H9 (cell line): ENCODE data around the gene SMIM41. TPM values are rescaled to one million over a fixed set of nuclear protein-coding genes. Genes with fewer than 3 reads are reported as not detected.

ENCODE experiments used
- DNase-seq: peaks from one replicate; pipeline ENCODE4 v3.0.0-alpha.2; 2017
- H2AFZ ChIP-seq: one replicate; pipeline ENCODE4 v1.6.1; 2013; ENCODE audit warnings: mild to moderate bottlenecking, low read length, control low read depth, moderate library complexity
- H2AK5ac ChIP-seq: 2 replicates; pipeline ENCODE4 v1.6.1; 2013; ENCODE audit warnings: low read length, control low read depth, mixed read lengths; ENCODE audit not compliant: insufficient read length
- H2BK120ac ChIP-seq: one replicate; pipeline ENCODE4 v1.6.1; 2013; ENCODE audit warnings: low read depth, mild to moderate bottlenecking, low read length, control low read depth, inconsistent platforms; ENCODE audit not compliant: poor library complexity, severe bottlenecking
- H2BK12ac ChIP-seq: 2 replicates; pipeline ENCODE4 v1.6.1; 2013; ENCODE audit warnings: low read length, control low read depth, mixed read lengths, low read depth; ENCODE audit not compliant: insufficient read length
- H2BK15ac ChIP-seq: 2 replicates; pipeline ENCODE4 v1.6.1; 2013; ENCODE audit warnings: low read depth, low read length, control low read depth
- H2BK20ac ChIP-seq: one replicate; pipeline ENCODE4 v1.6.1; 2013; ENCODE audit warnings: low read depth, mild to moderate bottlenecking, low read length, control low read depth, inconsistent platforms; ENCODE audit not compliant: poor library complexity, severe bottlenecking
- H2BK5ac ChIP-seq: 2 replicates; pipeline ENCODE4 v1.6.1; 2013; ENCODE audit warnings: low read length, control low read depth, mixed read lengths; ENCODE audit not compliant: insufficient read length
- H3K14ac ChIP-seq: 2 replicates; pipeline ENCODE4 v1.6.1; 2013; ENCODE audit warnings: low read length, control low read depth; ENCODE audit not compliant: insufficient read depth
- H3K18ac ChIP-seq: 2 replicates; pipeline ENCODE4 v1.6.1; 2013; ENCODE audit warnings: low read depth, mild to moderate bottlenecking, mixed read lengths, low read length, control low read depth; ENCODE audit not compliant: insufficient read length
- H3K23ac ChIP-seq: 2 replicates; pipeline ENCODE4 v1.6.1; 2013; ENCODE audit warnings: low read length, control low read depth, mixed read lengths, low read depth; ENCODE audit not compliant: insufficient read length
- H3K23me2 ChIP-seq: 2 replicates; pipeline ENCODE4 v1.6.1; 2013; ENCODE audit warnings: low read depth, mild to moderate bottlenecking, mixed read lengths, low read length, control low read depth; ENCODE audit not compliant: insufficient read length, poor library complexity, severe bottlenecking
- H3K27ac ChIP-seq: 2 replicates; pipeline ENCODE4 v1.5.1; 2013; ENCODE audit warnings: low read length, control low read depth, mixed read lengths, low read depth; ENCODE audit not compliant: insufficient read length
- H3K27me3 ChIP-seq: 2 replicates; pipeline ENCODE4 v1.6.1; 2013; ENCODE audit warnings: low read length, control low read depth, inconsistent platforms; ENCODE audit not compliant: insufficient read depth
- H3K4ac ChIP-seq: 2 replicates; pipeline ENCODE4 v1.6.1; 2013; ENCODE audit warnings: low read depth, mild to moderate bottlenecking, control low read depth, inconsistent platforms, low read length, moderate library complexity
- H3K4me1 ChIP-seq: 2 replicates; pipeline ENCODE4 v1.6.1; 2013; ENCODE audit warnings: low read length, control low read depth, inconsistent platforms; ENCODE audit not compliant: insufficient read depth
- H3K4me2 ChIP-seq: 2 replicates; pipeline ENCODE4 v1.6.1; 2013; ENCODE audit warnings: low read length, control low read depth, mixed read lengths; ENCODE audit not compliant: insufficient read length, insufficient read depth
- H3K56ac ChIP-seq: 2 replicates; pipeline ENCODE4 v1.6.1; 2013; ENCODE audit warnings: low read depth, mild to moderate bottlenecking, mixed read lengths, low read length, control low read depth; ENCODE audit not compliant: insufficient read length
- H3K79me1 ChIP-seq: 2 replicates; pipeline ENCODE4 v1.6.1; 2013; ENCODE audit warnings: low read depth, mild to moderate bottlenecking, moderate library complexity, low read length, control low read depth, inconsistent platforms; ENCODE audit not compliant: insufficient read depth, poor library complexity, severe bottlenecking
- H3K79me2 ChIP-seq: 2 replicates; pipeline ENCODE4 v1.6.1; 2013; ENCODE audit warnings: low read length, control low read depth, inconsistent platforms; ENCODE audit not compliant: insufficient read depth
- H3K9ac ChIP-seq: 2 replicates; pipeline ENCODE4 v1.6.1; 2013; ENCODE audit warnings: low read length, control low read depth, mixed read lengths; ENCODE audit not compliant: insufficient read length; ENCODE audit errors: extremely low read depth
- H3K9me3 ChIP-seq: one replicate; pipeline ENCODE4 v1.6.1; 2013; ENCODE audit warnings: low read depth, low read length, inconsistent platforms; ENCODE audit not compliant: control insufficient read depth
- H3T11ph ChIP-seq: one replicate; pipeline ENCODE4 v1.6.1; 2013; ENCODE audit warnings: mild to moderate bottlenecking, low read length, control low read depth, inconsistent platforms
- H4K20me1 ChIP-seq: one replicate; pipeline ENCODE4 v1.6.1; 2013; ENCODE audit not compliant: control insufficient read depth, insufficient read length, insufficient read depth
- H4K5ac ChIP-seq: 2 replicates; pipeline ENCODE4 v1.6.1; 2013; ENCODE audit warnings: low read depth, mild to moderate bottlenecking, mixed read lengths, low read length, control low read depth; ENCODE audit not compliant: insufficient read length
- H4K8ac ChIP-seq: replicated peaks from 2 replicates; pipeline ENCODE4 v1.6.1; 2013; ENCODE audit warnings: low read length, control low read depth, mixed read lengths, low read depth; ENCODE audit not compliant: insufficient read length
- H4K91ac ChIP-seq: 2 replicates; pipeline ENCODE4 v1.6.1; 2013; ENCODE audit warnings: low read depth, mild to moderate bottlenecking, moderate library complexity, mixed read lengths, low read length, control low read depth; ENCODE audit not compliant: insufficient read length
- H3K27ac Mint-ChIP-seq, 3 experiments: 2 replicates in 2 of 3; 3 replicates in 1 of 3; pipeline ENCODE4 v1.8.0; 2020 to 2021; ENCODE audit warnings: mixed read lengths in 3 of 3, mild to moderate bottlenecking in 1 of 3, moderate library complexity in 1 of 3
- H3K27me3 Mint-ChIP-seq: 2 replicates; pipeline ENCODE4 v1.8.0; 2021; ENCODE audit warnings: low read depth, mild to moderate bottlenecking, moderate library complexity, mixed read lengths
- H3K36me3 Mint-ChIP-seq, 3 experiments: 2 replicates in 2 of 3; 3 replicates in 1 of 3; pipeline ENCODE4 v1.8.0; 2020 to 2021; ENCODE audit warnings: low read depth in 3 of 3, mixed read lengths in 3 of 3; ENCODE audit not compliant: insufficient read depth in 1 of 3
- H3K4me1 Mint-ChIP-seq, 2 experiments: 2 replicates each; pipeline ENCODE4 v1.8.0; 2020; ENCODE audit warnings: mixed read lengths in 2 of 2
- H3K4me3 Mint-ChIP-seq, 2 experiments: 2 replicates in 1 of 2; 3 replicates in 1 of 2; pipeline ENCODE4 v1.8.0; 2020 to 2021; ENCODE audit warnings: mild to moderate bottlenecking in 2 of 2, mixed read lengths in 2 of 2, moderate library complexity in 1 of 2
- H3K9me3 Mint-ChIP-seq, 2 experiments: 2 replicates in 1 of 2; 3 replicates in 1 of 2; pipeline ENCODE4 v1.8.0; 2020; ENCODE audit warnings: mild to moderate bottlenecking in 2 of 2, mixed read lengths in 2 of 2, moderate library complexity in 1 of 2
- WGBS: extraction: QIAGEN DNeasy Blood & Tissue Kit; methylation state at CpG from one replicate; pipeline ENCODE4 v1.1.7; 2013; ENCODE audit warnings: missing lambda C conversion rate, low lambda C conversion rate, mixed read lengths; ENCODE audit not compliant: insufficient read length; ENCODE audit errors: extremely low coverage; 5-methylcytosine and 5-hydroxymethylcytosine counted together
- total RNA-seq: library from RNA; stranded (reverse); gene quantifications from 2 replicates; pipeline ENCODE4 v1.2.1, GENCODE V29; 2021
- TF ChIP-seq, protein P1 (sequence below): fragments of 200-600 bp; sonication (generic); conservative IDR thresholded peaks from 3 replicates; pipeline ENCODE4 v1.8.0; 2021; ENCODE audit warnings: antibody characterized with exemption, mild to moderate bottlenecking

Gene SMIM41
- total RNA-seq, 1 experiment from 2014 or later, result not detected

DNA sequence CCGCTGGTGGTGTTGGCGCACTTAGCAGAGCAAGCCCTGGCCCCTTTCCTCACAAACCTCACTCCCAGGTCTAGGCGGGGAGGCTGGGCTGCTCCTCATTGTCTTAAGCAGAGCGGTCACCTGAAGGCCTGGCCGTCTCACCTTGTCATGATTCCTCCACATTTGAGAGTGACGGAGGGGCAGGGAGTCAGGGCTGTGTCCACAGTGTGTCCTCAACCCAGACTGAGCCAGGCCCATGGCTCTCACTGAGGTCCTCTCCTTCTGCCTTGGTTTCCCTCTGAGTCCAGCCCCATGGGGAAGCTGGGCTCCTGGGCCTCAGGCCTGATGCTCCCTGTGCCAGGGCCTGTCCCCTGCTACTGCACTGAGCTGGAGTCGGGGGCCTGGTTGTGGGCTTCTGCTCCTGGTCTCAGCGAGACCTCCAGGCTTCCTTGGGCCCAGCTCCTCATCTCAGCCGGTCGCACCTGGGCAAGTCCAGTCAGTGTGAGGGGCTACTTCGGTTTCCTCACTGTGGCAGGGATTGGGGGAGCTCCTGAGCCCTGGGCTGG is 67.4 kb downstream of the SMIM41 start:
- H3K56ac ChIP-seq, result no peak overlapping the region
- H3K4me1 Mint-ChIP-seq, result peaks cover 22 to 47% of the 10 kb centered on the region in 2 experiments
- H3K36me3 Mint-ChIP-seq, result no peaks in the 10 kb centered on the region
- H3K18ac ChIP-seq, result peak overlapping the region; percentile 2
- DNase-seq, result peak; percentile 32
- no peaks in the 10 kb centered on the region for H3K79me1 ChIP-seq
- H3K9ac ChIP-seq, result no peak overlapping the region
- no peak overlapping the region for H2BK5ac ChIP-seq
- no peak overlapping the region for H4K8ac ChIP-seq
- WGBS, result no CpG with 5 or more reads among the region's 11 CpGs
- no peaks in the 10 kb centered on the region; a peak in 1 of 5 replicates for H3K9me3 Mint-ChIP-seq
- no peaks in the 10 kb centered on the region for H3K27me3 Mint-ChIP-seq
- no peak overlapping the region for H2BK20ac ChIP-seq
- no peak overlapping the region; the same call in 1 of the 2 replicates for H3K14ac ChIP-seq
- no peak overlapping the region for H2BK12ac ChIP-seq
- H2BK120ac ChIP-seq, result no peak overlapping the region
- H3K27ac Mint-ChIP-seq, result no peak overlapping the region; a peak in 1 of 7 replicates
- no peaks in the 10 kb centered on the region for H4K20me1 ChIP-seq
- no peaks in the 10 kb centered on the region for H3K27me3 ChIP-seq
- H3K23ac ChIP-seq, result no peak overlapping the region
- H3T11ph ChIP-seq, result no peak overlapping the region
- H3K4ac ChIP-seq, result no peak overlapping the region
- H3K9me3 ChIP-seq, result no peaks in the 10 kb centered on the region
- H3K4me3 Mint-ChIP-seq, result no peak overlapping the region
- no peak overlapping the region for H3K27ac ChIP-seq
- H2AK5ac ChIP-seq, result no peak overlapping the region
- TF ChIP-seq, protein P1, sequence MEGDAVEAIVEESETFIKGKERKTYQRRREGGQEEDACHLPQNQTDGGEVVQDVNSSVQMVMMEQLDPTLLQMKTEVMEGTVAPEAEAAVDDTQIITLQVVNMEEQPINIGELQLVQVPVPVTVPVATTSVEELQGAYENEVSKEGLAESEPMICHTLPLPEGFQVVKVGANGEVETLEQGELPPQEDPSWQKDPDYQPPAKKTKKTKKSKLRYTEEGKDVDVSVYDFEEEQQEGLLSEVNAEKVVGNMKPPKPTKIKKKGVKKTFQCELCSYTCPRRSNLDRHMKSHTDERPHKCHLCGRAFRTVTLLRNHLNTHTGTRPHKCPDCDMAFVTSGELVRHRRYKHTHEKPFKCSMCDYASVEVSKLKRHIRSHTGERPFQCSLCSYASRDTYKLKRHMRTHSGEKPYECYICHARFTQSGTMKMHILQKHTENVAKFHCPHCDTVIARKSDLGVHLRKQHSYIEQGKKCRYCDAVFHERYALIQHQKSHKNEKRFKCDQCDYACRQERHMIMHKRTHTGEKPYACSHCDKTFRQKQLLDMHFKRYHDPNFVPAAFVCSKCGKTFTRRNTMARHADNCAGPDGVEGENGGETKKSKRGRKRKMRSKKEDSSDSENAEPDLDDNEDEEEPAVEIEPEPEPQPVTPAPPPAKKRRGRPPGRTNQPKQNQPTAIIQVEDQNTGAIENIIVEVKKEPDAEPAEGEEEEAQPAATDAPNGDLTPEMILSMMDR, result no peak
- no peak overlapping the region for H3K4me2 ChIP-seq
- no peak overlapping the region for H4K5ac ChIP-seq
- H2AFZ ChIP-seq, result no peak overlapping the region
- no peaks in the 10 kb centered on the region for H3K23me2 ChIP-seq
- peaks cover 3% of the 10 kb centered on the region; the same call in 1 of the 2 replicates for H3K4me1 ChIP-seq
- no peak overlapping the region for H4K91ac ChIP-seq
- no peak overlapping the region for H2BK15ac ChIP-seq
- H3K79me2 ChIP-seq, result no peaks in the 10 kb centered on the region
